ENCODE results near the gene ZNF521.

ZNF521 gene

DNA sequence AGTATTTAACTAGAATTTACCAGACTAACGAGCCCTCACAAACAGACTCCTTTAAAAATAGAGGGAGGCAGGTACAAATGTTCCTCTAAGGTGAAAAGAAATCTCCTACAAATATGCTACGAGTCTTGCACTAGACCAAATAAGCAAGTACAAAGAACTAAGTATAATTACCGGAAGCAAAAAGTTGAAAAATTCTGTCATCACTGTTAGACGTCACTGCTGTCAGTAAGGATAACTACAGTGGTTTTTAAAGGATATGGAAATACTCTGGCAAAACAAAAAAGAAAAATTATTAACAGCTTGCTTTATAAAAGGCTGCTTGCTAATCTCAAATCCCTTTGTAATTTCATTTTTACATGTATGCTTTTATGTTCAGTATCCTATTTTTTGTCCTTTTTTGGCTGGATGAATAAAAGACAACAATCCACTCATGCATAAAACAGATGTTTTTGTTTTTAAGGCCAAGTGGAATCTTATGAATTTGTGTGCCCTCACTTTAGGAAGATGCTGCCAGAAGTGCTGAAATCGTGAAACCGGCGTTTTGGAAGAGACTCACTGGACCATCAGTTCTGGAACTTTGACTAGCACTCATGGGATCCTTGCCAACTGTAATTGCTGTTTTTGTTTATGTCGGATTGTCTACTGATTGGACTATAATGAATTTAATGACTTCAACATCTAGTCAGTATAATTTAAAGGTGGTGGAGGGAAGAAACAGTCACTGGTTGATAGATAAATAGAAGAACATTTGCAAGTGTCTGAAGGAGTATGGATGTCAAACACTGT, 6.7 kb downstream of the ZNF521 start:
- DNase-seq, result no peak

DNA sequence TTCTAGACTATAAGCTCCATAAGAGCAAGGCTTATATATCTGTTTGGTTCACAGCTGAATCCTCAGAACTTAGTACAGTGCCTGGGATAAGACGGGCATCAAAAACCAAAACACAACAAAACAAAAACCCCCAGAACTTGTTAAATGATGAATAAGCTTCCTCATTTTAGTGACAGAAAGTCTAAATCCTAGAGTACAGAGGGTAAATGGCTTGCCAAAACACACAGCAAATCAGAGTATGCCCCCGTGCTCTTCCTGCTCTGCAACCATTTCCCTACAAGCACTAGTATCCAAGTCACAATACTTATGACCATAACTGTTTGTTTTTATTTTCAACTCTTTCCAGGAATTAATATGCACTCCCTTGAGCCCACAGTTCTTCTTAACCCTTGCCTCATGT, 10.1 kb downstream of the ZNF521 start:
- no peak for DNase-seq
- intact Hi-C loops (cut with DNase I), result no loop called here

More for the DNA sequence above, 6.7 kb downstream of the ZNF521 start:
- intact Hi-C loops (cut with DNase I), result loop anchor here (5.0 kb wide), 1 partner anchor 113 kb away; no protein-coding TSS in a partner anchor

DNA sequence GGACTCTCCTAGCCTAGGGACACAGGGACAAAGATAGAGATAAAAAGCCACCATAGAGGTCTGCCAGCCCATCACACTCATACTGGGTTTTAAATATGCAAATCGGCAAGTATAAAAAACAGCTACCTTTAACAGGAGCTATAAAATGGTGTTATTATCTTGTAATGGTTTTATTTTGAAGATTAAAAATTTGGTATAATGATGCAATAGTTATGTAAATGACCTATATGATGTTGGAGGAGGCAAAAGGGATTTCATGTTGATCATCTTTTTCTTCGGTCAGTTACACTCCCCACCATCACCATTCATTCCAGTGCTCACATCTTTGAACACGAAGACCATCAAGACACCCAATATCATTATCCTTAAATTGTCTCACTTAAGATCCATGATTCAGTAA, 11.2 kb downstream of the ZNF521 start:
- intact Hi-C loops (cut with DNase I), result no loop called here

DNA sequence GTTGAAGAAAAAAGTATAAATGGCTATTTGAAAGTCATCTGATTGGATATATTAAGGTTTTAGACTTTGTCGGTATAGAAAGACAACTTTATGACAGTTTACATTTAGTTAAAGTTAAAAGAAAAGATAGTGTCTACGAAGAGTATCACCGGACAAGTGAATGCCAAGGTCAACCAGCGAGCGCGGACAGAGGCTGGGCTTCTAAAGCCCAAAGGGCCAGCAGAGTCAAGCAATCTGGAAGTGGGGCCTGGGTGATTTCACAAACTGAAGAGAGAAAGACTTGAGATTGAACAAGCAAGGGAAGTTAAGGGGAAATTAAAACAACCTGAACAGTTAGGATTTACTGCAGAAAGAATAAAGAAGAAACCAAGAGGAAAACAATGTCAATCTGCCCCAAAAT, 16.3 kb downstream of the ZNF521 start:
- intact Hi-C loops (cut with DNase I), result no loop called here
- no peak for DNase-seq

More for the DNA sequence above, 11.2 kb downstream of the ZNF521 start:
- DNase-seq, result no peak

DNA sequence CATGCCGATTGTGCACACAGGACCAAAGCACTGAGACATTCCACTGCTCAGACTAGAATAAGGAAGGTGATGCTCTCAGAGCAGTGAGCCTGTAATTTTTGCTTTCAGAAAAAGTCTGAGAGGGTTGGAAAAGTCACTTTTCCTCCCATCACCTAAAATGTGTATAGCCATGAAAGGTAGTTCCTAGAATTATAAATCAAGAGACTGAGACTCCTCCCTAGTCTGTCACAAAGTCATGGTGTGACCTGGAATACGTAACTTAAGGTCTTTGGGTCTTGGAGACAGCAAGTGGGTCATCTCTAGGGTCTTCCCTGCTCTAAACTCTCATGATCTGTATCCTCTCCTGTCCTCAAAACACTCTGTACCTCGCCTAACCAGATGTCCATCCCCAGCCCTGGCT, 16.9 kb downstream of the ZNF521 start:
- intact Hi-C loops (cut with DNase I), result no loop called here
- no peak for DNase-seq

DNA sequence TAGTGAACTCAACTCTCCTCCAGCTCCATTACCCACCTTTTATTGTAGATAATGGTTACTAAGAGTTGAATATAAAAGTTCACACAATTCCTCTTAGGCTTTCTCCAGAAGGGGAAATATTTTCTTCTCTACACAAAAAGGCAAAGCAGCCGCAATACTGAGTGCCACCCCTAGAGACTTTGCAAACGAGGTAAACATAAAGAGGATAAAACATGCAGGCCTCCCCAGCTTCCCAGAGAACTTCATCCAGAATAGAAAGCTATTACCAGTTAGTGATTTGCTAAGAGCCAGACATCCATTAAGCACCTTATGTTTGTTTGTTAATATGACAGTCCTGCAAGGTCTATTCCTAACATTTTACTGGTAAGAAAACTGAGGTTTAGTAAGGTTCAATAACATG, 17.4 kb downstream of the ZNF521 start:
- no peak for DNase-seq
- intact Hi-C loops (cut with DNase I), result no loop called here

DNA sequence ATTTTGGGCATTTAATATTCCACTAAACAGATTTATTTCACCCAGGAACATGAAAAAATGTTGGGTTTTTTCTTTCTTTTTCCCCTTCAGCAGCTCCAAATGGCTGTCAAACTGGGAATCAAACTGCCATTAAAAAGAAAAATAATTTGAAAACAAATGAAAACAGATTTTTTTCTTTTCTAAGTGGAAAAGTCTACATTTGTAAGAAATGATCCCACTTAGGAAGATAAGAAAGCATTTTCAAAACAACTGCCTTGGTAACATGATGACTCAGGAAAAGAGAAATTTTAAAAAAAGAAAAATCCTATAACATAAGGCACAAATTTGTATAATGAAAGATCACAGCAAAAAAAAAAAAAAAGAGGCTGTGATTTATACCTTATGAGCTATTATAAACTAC, 20.0 kb downstream of the ZNF521 start:
- no peak for DNase-seq
- intact Hi-C loops (cut with DNase I), result no loop called here

DNA sequence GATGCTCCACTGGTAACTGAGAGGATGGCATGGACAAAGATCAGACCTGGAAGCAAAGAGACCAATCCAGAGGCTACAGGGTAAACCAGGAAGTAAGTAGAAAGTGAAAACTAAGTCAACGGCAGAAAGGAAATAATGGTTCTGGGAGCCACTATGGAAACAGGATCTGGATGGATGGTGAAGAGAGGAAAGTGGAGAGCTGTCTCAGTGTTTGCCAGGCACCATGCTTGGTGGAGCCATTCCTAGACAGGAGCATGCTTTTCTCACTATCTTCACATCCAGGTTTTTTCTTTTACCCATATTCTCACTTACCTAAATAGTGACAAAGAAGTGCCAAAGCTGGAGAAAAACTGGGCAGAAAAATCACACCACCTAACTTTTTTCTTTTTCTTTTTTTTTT, 22.2 kb downstream of the ZNF521 start:
- intact Hi-C loops (cut with DNase I), result no loop called here
- DNase-seq, result no peak

DNA sequence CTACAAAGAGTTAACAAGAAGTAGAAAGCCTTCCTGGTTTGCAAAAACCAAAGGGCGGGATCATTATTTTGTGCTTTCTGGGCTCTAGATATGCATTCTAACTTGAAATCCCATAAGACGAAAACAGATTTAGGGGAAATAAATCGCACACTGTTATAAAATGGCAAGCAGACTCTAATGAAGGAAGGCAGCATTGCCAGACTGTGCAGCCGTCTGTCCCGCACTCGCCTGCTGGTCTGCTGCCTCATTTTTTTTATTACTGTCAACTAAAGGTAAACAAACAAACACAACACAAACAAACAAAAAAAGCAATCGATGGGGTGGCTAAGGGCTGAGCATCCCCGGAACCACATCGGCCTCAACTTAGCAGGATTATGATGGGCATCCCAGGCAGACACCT, 24.4 kb downstream of the ZNF521 start:
- intact Hi-C loops (cut with DNase I), result no loop called here
- DNase-seq, result no peak

DNA sequence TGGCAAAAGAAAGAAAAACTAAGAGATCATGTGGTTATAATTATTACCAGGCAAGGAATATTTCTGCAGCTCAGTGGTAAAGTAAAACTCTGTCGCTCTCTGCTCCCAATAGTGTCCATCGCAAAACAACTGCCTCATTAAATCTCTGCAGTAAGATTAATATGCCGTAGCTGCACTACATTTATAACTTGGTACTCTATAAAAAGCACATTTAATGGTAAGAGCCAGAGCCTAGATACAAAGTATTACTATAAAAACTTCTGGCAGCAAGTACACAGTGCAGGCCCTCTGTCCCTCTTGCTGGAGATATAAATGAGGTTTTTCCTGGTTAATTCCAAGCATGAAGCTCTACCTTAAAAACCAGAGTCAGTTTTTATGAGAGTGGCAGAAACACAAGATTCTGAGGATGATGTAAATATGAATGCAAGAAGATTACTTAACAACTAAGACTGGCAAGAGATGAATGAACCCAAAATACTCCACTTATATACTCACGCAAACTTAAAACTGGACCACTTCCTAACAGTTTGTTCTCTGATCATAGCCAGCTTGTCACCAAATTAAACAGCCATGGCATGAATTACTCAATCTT, 25.5 kb downstream of the ZNF521 start:
- no peak for DNase-seq
- intact Hi-C loops (cut with DNase I), result no loop called here

DNA sequence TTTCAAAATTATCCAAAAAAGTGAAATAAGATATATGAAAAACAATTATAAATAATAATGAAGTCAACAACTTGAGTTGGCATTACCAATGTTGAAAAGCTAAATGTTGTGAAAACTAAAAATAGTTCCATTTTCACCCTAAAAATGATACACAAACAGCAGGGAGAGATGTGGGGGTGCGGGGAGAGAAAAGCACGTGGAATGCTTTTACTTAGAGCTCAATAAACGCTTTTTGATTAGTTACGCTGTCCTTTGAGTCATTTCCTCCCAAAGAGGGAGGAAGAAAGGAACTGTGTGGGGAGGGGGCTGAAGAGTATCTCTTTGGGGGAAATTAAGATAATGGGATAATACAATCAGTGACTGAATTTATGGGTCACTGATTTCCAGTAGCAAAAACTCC, 29.2 kb downstream of the ZNF521 start:
- intact Hi-C loops (cut with DNase I), result no loop called here
- DNase-seq, result no peak

DNA sequence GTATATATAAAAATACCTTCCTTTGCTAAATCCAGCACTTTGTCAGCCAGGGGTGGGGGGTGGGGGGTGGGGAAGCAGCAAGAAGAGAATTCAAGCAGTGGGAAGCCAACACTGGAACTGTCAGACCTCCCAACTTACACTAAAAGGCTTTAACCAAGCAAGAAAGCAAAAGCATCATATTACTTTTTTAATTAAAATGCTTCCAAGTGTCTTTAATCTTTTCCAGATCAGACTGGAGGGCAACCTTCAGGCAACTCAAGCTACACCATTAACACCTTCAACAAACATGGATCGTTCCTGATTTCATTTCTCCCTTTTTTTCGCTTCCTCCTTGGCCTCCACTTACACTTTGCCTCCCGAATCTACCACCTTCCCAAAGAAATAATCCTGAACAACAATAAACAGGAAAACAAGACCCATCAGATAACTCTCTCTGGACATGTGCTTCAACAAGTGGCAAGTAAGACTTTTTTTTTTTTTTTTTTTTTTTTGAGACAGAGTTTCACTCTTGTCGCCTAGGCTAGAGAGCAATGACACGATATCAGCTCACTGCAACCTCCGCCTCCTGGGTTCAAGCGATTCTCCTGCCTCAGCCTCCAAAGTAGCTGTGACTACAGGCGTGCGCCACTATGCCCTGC, 35.5 kb downstream of the ZNF521 start:
- intact Hi-C loops (cut with DNase I), result no loop called here
- no peak for DNase-seq

DNA sequence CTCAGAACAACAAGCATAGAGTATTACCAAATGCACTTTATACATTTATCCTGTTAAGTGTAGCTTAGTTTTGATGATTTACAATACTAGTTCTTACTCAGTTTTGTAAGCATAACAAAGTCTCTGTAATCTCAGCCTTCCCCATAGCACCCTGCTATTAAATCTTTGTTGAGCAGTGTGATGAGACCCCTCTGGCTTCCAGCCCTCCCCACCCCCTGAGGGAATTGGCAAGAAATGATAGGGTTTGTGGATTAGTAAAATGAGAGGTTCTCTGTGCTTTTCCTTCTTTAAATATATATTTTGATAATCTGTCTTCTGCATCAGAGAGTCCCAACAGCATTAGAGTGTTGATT, 37.2 kb downstream of the ZNF521 start:
- no peak for DNase-seq
- intact Hi-C loops (cut with DNase I), result no loop called here

DNA sequence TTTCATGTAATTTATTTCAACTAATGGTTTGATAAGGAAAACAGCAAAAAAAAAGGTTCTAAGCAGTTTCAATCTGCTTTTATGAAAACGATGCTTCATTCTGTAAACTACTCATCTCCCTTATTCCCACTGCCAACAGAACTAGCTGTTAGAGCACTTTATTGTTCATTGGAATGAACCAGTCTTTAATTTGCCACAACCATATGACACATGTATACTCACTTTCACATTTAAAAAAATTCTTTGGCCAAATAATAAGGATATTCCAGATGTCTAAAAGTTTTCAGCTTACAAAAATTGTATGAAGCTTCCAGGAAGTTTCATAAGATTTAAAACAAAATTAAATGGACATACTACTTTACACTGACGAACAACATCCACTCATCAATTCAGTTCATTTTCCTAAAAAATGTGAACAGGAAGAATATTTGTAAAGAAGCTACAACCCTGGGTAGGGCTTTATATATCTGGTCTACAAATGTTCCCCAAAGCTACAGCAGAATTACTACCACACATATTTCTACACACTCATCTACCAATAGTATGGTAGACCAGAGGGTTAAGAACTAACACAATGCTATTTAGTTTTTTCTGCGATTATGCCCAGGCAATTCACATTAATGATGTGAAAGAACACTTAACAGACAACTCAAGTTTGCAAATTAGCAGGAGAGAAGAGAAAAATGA, 37.7 kb downstream of the ZNF521 start:
- no peak for DNase-seq
- intact Hi-C loops (cut with DNase I), result no loop called here

DNA sequence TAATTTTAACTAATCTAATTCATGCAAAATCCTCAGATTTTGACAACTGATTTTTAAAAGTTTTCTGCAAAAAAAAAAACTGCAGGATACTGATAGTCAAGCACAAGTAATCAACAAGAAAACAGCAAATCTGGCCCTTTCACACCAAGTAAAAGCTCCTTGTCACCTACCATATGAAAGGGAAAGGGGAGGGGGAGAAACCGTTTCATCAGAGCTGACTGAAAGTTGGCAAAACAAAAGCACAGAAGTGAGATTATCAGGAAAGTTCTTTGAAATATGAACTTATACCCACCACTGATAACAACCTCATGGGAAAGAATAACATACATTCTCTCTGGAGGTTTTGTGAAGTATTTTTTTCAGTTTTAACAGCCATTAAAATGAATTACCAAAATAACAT, 38.7 kb downstream of the ZNF521 start:
- DNase-seq, result no peak
- intact Hi-C loops (cut with DNase I), result no loop called here

DNA sequence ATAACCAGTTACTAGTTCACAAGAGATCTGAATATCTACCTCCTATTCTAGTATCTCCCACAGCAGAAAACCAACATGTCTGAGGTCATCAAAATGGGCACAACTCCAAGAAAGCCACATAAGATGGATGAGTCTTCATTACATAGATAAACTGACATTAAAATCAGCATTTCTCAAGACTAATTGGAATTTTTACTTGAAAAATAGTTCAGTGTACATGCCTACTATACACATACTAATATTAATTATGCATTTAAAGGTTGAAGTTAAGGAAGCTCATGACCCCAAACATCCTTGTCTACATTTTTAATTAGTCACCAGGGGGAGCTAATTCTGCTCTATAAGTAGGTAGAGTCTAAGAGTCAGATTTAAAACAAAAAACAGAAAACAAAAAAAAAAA, 41.9 kb downstream of the ZNF521 start:
- intact Hi-C loops (cut with DNase I), result no loop called here
- no peak for DNase-seq

DNA sequence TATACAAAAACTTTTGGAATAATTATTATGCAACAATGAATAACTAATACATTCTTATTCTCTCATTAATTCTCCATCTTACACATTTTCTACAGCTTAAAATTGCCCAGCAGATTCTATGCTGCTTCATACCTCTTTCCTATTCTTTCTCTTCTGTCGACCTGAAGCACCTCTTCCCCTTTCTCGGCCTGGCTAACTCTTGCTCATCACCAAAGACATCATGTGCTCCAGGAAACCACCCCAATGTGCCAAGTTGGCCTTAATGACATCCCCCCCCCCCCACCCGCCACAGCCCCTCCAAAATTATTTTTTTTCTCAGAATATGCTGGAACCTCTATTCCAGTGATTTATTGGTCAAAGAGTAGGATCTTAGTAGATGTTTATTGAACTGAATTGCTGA, 43.6 kb downstream of the ZNF521 start:
- no peak for DNase-seq
- intact Hi-C loops (cut with DNase I), result no loop called here

DNA sequence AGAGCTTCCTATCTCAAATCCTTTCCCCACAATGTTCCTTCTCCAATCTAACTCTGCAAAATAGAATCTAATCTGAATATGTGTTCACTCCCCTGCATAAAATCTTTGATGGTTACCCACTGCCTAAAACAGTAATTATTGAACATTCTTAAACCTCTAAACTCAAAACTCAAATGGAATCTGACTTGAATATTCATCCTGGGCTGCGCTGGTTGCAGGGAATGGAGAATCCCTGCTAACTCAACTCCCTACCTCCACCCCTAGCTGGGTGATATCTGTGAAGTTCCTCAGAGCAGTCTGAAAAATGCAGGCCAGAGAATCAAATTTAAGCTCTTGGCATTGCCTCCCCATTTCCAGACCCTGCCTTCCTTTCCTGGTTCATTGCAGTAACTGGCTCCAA, 44.8 kb downstream of the ZNF521 start:
- intact Hi-C loops (cut with DNase I), result no loop called here

DNA sequence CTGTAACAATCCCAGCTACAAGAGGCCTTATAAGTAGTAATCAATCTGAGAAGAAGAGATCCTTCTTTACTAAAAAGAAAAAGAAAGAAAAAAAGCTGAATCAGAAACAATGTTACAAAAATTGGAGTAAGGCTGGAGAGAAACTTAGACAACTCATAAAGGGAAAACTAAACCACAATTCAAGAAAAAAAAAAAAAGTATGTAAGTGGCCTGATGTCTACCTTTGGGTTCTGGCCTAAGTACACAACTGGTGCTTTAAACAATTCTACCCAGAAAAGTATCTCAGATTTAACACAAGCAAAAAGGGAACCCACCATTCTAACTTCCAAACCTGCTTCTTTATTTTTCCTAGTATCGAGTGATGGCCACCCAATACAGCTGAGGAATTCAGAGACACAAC, 45.3 kb downstream of the ZNF521 start:
- intact Hi-C loops (cut with DNase I), result no loop called here
- DNase-seq, result no peak

More for the DNA sequence above, 44.8 kb downstream of the ZNF521 start:
- DNase-seq, result no peak

DNA sequence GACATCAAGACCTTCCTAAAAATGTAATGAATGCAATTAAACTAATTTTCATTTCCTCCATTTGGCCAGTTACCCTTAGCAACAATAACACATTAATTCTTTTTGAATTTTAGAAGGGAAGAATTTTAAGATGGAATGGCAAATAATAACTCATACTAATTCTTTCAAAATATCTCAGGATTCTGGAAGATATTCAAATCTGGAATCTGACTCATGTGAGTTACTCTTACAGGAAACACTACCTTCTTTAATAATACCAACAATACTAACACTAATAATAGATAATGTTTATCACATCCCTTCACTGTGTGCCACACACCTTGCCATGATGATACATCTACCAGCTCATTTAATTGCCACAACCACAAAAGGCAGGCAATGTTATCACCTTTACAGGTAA, 46.4 kb downstream of the ZNF521 start:
- DNase-seq, result no peak
- intact Hi-C loops (cut with DNase I), result no loop called here
